ENCODE results near the gene WAPL.

Gene WAPL

DNA sequence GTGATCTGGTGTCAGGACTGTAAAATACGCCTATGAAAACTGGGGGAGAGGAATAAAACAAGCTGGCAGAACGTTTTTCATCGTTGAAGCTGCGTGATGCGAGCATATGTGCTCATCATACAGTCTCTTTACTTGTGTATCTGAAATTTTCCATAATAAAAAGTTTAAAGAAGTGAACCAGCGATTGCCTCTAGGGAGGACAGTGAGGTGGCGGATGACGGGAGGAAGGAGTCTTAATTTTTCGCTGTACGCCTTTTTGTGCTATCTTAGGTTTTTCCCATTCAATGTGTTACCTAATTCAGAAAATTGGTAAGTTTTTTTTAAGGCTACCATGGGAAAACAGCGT, 891 bp upstream of the WAPL start:
- DNase-seq: no peak

GRCh38 chr10:86520871-86521677, 518 bp downstream of the WAPL start:
- DNase-seq: no peak

DNA sequence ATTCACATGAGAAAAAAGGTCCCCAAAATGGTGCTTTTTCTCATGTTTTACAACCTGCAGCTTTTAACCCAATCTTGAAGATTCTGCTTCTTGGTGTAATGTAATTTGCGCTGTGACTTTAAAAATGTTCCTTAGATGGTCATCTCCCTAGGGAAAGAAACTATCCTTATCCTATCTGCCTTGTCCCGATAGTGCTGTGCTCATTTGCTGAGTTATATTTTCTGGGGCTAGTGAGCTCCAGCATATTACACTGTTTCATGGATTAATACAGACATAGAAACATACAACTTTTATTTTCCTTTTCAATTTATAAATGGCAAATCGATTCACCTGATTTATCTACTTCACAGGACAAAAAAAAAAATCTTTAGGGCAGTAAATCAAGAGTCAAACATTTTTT, 2.8 kb downstream of the WAPL start:
- no peak for DNase-seq

GRCh38 chr10:86512137-86512536, 9.5 kb downstream of the WAPL start:
- no peak for DNase-seq

- DNase-seq: no peak
Measured at GRCh38 chr10:86511027-86511865, 10.3 kb downstream of the WAPL start.

DNA sequence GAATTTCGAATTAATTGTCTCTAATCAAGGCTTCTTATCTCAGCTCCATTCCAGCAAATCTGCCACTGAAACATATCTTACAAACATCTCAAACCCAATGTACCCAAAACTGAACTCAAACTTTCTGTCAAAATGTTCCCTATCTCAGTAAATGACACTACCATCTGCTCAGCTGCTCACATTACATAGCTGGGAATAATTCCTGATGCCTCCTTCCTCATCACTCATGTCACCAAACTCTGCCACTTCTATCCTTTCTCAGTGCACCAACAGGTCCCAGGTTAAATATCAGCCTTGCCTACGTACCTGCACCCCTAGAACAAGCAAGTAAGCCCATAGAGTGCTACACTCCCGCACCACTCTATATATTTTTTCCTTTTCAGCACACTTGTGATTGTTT, 12.4 kb downstream of the WAPL start:
- DNase-seq: peak; percentile 55

DNA sequence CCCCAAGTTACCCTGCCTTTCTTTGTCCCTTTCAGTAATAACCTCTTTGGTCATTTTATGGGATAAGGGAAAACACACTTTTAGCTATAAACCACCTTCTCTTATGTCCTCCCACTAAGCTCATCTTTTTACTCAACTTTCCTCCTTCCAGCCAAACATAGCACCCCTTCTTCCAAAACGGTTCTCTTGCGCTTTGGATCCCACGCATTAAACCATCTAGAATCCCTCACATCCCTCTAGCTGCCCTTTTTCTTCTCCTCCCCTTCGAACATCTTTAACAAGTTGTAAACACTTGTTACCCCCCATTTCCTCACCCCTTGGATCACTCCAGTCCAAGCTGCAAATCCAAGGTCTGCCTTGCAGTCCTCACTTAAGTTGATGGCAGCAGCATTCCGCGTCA, 13.4 kb downstream of the WAPL start:
- no peak for DNase-seq

DNA sequence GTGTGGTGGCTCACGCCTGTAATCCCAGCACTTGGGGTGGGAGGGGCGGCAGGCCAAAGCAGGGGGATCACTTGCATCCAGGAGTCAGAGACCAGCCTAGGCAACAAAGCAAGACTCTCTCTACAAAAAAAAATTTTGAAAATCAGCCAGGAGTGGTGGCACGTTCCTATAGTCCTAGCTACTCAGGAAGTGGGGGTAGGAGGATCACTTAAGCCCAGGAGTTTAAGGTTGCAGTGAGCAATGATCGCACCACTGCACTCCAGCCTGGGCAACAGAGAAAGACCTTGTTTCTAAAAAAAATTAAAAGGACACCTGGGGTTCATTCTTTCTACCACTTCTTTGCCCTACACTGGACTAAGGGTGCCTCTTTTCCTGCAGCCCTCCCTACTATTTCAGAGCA, 15.1 kb downstream of the WAPL start:
- no peak for DNase-seq

DNA sequence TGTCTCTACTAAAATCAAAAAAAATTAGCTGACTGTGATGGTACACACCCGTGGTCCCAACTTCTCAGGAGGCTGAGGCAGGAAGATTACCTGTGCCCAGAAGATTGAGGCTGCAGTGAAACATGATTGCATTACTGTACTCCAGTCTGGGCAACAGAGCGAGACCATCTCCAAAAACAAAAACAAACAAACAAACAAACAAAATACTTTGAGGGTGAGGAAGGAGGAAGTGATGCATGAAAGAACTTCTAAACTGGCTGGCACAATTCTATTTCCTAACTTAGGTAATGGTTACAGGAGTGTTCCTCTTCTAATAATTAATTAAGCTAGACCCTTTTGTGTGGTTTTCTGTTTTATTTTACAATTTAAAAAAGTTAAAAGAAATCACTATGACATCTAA, 15.5 kb downstream of the WAPL start:
- no peak for DNase-seq

DNA sequence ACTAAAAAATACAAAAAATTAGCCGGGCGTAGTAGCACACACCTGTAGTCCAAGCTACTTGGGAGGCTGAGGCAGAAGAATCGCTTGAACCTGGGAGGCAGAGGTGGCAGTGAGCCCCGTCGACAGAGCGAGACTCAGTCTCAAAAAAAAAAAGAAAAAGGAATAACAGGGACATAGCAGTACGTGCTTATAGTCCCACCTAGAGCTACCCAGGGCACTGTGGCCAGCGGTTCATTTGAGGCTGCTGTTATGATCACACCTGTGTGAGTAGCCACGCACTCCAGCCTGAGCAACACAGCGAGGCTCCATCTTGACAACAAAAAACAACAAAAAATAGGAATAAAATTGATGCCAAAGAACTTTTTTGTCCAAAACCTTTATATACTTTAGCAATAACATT, 17.1 kb downstream of the WAPL start:
- no peak for DNase-seq

DNA sequence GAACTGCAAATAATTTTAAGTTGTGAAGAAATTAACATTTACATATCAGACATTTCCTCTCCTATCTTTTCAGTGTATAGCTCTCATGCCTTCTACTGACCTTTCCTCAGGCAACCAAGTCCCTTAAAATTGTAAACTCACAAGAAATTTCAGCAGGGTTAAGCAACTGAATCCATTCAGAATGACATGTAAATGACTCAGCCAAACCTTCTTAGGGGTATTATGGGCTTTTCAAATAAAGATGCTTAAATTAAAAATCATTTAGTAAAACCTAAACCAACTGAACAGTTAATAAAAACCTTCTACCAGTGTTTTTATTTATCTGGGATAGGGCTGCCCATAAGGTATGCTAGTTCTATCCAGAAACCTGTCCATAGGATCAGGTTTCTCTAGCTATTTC, 20.7 kb downstream of the WAPL start:
- DNase-seq: no peak

GRCh38 chr10:86498598-86498997, 23.0 kb downstream of the WAPL start:
- no peak for DNase-seq

DNA sequence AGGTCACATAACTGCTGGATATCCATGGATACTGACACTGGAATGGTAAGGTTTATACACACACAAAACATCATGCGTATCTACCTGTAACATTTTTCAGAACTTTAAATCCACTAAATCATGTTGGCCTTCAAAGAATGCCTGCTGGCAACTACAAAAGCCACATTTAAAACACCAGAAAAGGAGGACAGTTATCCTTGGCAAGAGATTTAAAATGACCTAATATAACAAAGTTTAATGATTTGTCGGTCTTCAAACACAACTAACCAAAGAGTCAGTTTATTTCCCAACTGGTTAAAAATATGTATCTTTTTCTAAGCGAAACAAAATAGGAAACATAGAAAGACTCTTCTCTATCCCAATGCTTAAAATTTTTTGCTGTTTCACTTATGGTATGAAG, 24.0 kb downstream of the WAPL start:
- DNase-seq: no peak

DNA sequence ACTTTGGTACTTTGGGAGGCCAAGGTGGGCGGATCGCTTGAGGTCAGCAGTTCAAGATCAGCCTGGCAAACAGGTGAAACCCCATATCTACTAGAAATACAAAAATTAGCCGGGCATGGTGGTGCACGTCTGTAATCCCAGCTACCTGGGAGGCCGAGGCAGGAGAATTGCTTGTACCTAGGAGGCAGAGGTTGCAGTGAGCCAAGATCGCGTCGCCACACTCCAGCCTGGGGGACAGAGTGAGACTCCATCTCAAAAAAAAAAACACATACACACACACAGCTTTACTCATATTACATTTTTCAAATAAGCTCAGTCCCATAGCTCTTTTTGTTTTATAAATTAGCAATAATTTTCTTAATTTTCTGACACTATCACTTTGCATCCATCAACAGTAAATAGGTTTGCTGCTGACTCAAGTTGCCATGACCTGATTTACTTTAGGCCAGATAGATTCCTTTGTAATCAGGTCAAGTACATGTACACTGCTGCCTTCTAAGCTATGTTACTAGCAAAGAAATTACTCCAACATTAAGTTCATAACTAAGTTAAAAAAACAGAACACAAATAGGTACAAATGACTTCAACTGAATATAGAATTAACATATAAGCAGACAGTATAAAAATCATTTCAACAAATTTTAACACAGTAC, 31.5 kb downstream of the WAPL start:
- no peak for DNase-seq

DNA sequence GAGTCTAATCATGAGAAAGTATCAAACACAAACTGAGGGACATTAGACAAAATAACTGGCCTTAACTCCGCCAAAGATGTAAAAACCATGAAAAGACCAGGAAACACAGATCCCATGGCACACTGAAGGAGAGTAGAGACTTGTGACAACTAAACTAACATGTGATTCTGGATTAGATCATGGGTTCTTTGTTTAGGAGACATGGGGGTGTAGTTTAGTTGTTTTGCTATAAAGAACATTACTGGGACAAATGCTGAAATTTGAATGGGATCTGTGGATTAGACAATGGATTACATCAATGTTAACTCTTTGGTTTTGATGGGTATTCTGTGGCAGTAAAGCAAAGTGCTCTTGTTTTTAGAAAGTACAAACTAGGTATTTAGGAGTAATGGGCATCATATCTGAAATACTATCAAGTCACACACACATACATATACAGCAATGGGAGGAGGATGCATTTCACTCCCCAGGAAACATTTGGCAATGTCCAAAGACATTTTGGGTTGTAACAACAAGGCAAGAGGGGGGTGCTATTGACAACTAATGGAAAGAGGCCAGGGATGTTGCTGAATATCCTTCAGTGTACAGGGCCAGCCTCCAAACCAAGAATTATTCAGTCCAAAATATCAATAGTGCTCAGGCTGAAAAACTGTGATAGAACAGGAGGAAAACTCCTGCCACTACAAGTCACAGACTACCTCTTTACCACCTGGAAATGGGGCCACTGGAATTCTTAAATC, 32.4 kb downstream of the WAPL start:
- DNase-seq: no peak

DNA sequence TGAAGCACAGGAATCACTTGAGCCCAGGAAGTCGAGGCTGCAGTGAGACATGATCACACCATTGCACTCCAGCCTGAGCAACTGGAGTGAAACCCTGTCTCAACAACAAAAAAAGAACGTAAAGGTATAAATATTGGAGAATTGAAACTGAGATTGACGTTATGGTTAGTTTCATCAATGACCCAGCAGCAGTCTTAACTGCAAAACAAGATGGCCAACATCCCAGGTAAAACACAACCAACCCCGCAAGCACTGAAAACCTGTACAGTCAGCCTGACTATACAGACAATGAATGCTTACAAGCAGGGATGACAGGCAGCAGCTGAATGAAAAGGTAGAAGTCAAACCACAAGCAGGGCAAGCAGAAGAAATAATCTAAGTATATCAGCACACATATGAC, 34.7 kb downstream of the WAPL start:
- DNase-seq: no peak

- no peak for DNase-seq
Measured at GRCh38 chr10:86483664-86484063, 37.9 kb downstream of the WAPL start.

- no peak for DNase-seq
Measured at GRCh38 chr10:86481761-86482160, 39.8 kb downstream of the WAPL start.

- DNase-seq: no peak
Measured at GRCh38 chr10:86480571-86480970, 41.0 kb downstream of the WAPL start.

- no peak for DNase-seq
Measured at GRCh38 chr10:86472061-86472460, 49.5 kb downstream of the WAPL start.

DNA sequence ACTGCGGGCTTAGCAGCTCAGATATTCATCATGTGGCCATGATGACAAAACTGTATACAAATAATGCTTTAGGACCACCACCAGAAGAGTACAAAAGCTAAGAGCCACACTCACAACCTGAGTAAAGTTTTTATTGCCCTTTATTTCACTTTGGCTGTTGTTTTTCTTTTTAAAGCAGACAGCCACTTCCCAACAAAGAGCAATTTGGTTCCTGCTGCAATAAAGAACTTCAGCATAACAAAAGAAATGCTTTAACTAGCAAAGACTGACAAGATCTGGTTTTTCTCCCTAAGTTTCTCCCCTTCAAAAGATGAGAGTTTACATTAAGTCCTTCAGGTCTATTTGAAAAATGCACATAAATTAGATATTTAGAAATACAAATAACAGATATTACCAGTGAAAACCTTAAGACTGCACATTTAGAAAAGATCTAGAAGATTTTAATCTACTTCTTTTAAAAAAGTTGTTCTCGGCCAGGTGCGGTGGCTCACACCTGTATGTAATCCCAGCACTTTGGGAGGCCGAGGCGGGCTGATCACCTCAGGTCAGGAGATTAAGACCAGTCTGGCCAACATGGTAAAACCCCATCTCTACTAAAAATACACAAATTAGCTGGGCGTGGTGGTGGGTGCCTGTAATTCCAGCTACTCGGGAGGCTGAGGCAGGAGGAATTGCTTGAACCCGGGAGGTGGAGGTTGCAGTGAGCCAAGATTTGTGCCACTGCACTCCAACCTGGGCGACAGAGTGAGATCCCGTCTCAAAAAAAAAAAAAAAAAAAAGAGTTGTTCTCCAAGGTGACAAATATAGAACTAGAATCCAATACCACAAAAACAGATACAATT, 59.4 kb downstream of the WAPL start:
- no peak for DNase-seq

GRCh38 chr10:86451604-86451960, 70.0 kb downstream of the WAPL start:
- DNase-seq: no peak

All from NCI-H2171 treated with DMSO at 0.1 percent for 48 hours (cell line).